A549 (cell line): Measurements from ENCODE around the gene MEIOC. TPM values are rescaled to one million over a fixed set of nuclear protein-coding genes. Genes with fewer than 3 reads are reported as not detected.

Source experiments
- ATAC-seq, 2 experiments: fragments of 200-7000 bp in 1 of 2; fragments of >200 bp in 1 of 2; cut with Nextera tagmentation in 1 of 2; cut with Tn5 transposase in 1 of 2; 3 replicates each; pipeline versions ENCODE4 v1.8.0 to v1.9.1; 2018 to 2020; ENCODE audit warnings: mild to moderate bottlenecking in 1 of 2, moderate library complexity in 1 of 2
- CTCF ChIA-PET: fragments of 300-600 bp; sonication (Branson Sonifier 250); formaldehyde crosslinking; extraction: SDS; loops from one replicate; lab custom pipeline; 2021; ENCODE audit warnings: antibody characterized with exemption, inconsistent platforms; lab: Yijun Ruan, JAX
- POLR2A ChIA-PET: fragments of 350-600 bp; formaldehyde crosslinking; extraction: SDS; loops from one replicate; lab custom pipeline; 2021; ENCODE audit warnings: antibody characterized with exemption, inconsistent platforms; lab: Yijun Ruan, JAX
- DNase-seq, 2 experiments: peaks; one replicate each; pipeline versions ENCODE4 v3.0.0 to v3.0.0-alpha.2; 2011 to 2016; ENCODE audit warnings: low read depth in 1 of 2, low spot score in 1 of 2
- FAIRE-seq: peaks from 2 replicates; lab custom pipeline; 2011; peaks lifted over from hg19 to GRCh38; lab: Jason Lieb, UNC
- H3K27ac ChIP-seq, 2 experiments: fragments of >200 bp; sonication (Bioruptor Twin); formaldehyde crosslinking; 3 replicates each; pipeline ENCODE4 v1.5.1; 2016 to 2017
- H3K4me1 ChIP-seq: fragments of >200 bp; sonication (Bioruptor Twin); formaldehyde crosslinking; 3 replicates; pipeline ENCODE4 v1.6.1; 2016
- H3K4me2 ChIP-seq: fragments of >200 bp; sonication (Bioruptor Twin); formaldehyde crosslinking; 3 replicates; pipeline ENCODE4 v1.6.1; 2016
- H3K4me3 ChIP-seq: fragments of >200 bp; sonication (Bioruptor Twin); formaldehyde crosslinking; 3 replicates; pipeline ENCODE4 v1.5.1; 2016
- H3K9me3 ChIP-seq: fragments of >200 bp; sonication (Bioruptor Twin); formaldehyde crosslinking; 3 replicates; pipeline ENCODE4 v1.6.1; 2016
- BHLHE40 ChIP-seq: IDR thresholded peaks from 2 replicates; pipeline ENCODE4 v1.6.1; 2012; ENCODE audit warnings: low read depth, low read length, inconsistent platforms
- CBX2 ChIP-seq: fragments of 200-600 bp; sonication (generic); IDR thresholded peaks from 2 replicates; pipeline ENCODE4 v1.6.1; 2016; ENCODE audit warnings: low read depth, mild to moderate bottlenecking, borderline replicate concordance
- EHMT2 ChIP-seq: fragments of 200-600 bp; sonication (generic); IDR thresholded peaks from 2 replicates; pipeline ENCODE4 v1.6.1; 2016; ENCODE audit warnings: antibody characterized with exemption, low read depth, mild to moderate bottlenecking, moderate library complexity
- ESRRA ChIP-seq: fragments of 150-350 bp; IDR thresholded peaks from 2 replicates; pipeline ENCODE4 v1.6.1; 2014; ENCODE audit warnings: mild to moderate bottlenecking, low read length, borderline replicate concordance
- FOSB ChIP-seq: fragments of 250-450 bp; sonication (Bioruptor Pico); IDR thresholded peaks from 2 replicates; pipeline ENCODE4 v1.5.0; 2020; ENCODE audit warnings: mild to moderate bottlenecking, moderate library complexity
- FOXS1 ChIP-seq: fragments of 250-450 bp; sonication (Bioruptor Pico); IDR thresholded peaks from 2 replicates; pipeline ENCODE4 v1.5.0; 2020; ENCODE audit warnings: mild to moderate bottlenecking, moderate library complexity
- HDAC2 ChIP-seq: fragments of 200-600 bp; sonication (generic); IDR thresholded peaks from 2 replicates; pipeline ENCODE4 v1.6.1; 2016
- HOXA7 ChIP-seq: fragments of 250-450 bp; sonication (Bioruptor Pico); IDR thresholded peaks from 2 replicates; pipeline ENCODE4 v1.5.0; 2020; ENCODE audit warnings: mild to moderate bottlenecking, moderate library complexity
- MAFK ChIP-seq: fragments of 450-650 bp; IDR thresholded peaks from 2 replicates; pipeline ENCODE4 v1.6.1; 2014; ENCODE audit not compliant: partially characterized antibody
- MYC ChIP-seq: IDR thresholded peaks from 2 replicates; pipeline ENCODE4 v1.6.1; 2012; ENCODE audit warnings: mild to moderate bottlenecking, inconsistent platforms, low read length, improper control_type of control experiment, borderline replicate concordance
- NFE2L2 ChIP-seq: fragments of 150-350 bp; conservative IDR thresholded peaks from 2 replicates; pipeline ENCODE4 v1.6.1; 2014; ENCODE audit warnings: low read length
- NPAS2 ChIP-seq: fragments of 250-450 bp; sonication (Bioruptor Pico); IDR thresholded peaks from 2 replicates; pipeline ENCODE4 v1.8.0; 2022; ENCODE audit warnings: mild to moderate bottlenecking, moderate library complexity, borderline replicate concordance
- PHF8 ChIP-seq: fragments of 200-600 bp; sonication (generic); IDR thresholded peaks from 2 replicates; pipeline ENCODE4 v1.6.1; 2016; ENCODE audit warnings: low read depth, mild to moderate bottlenecking, antibody characterized with exemption, moderate library complexity, borderline replicate concordance
- POLR2A ChIP-seq: IDR thresholded peaks from 2 replicates; pipeline ENCODE4 v1.6.1; 2012; ENCODE audit warnings: mild to moderate bottlenecking, low read length
- POLR2AphosphoS2 ChIP-seq: conservative IDR thresholded peaks from 2 replicates; pipeline ENCODE4 v1.6.1; 2012; ENCODE audit warnings: low read length, improper control_type of control experiment, inconsistent platforms
- RAD21 ChIP-seq, 2 experiments: fragments of >200 bp in 1 of 2; sonication (Bioruptor Twin) in 1 of 2; formaldehyde crosslinking in 1 of 2; IDR thresholded peaks in 1 of 2; conservative IDR thresholded peaks in 1 of 2; 2 replicates in 1 of 2; 3 replicates in 1 of 2; pipeline ENCODE4 v1.6.1; 2012 to 2018; ENCODE audit warnings: inconsistent platforms in 1 of 2
- RARB ChIP-seq: fragments of 250-450 bp; sonication (Bioruptor Pico); IDR thresholded peaks from 2 replicates; pipeline ENCODE4 v1.8.0; 2021; ENCODE audit warnings: mild to moderate bottlenecking, moderate library complexity
- RCOR1 ChIP-seq: fragments of 150-350 bp; IDR thresholded peaks from 2 replicates; pipeline ENCODE4 v1.6.1; 2014; ENCODE audit warnings: antibody characterized with exemption, low read length, low read depth
- RFX5 ChIP-seq: fragments of 450-650 bp; IDR thresholded peaks from 2 replicates; pipeline ENCODE4 v1.7.1; 2014; ENCODE audit warnings: antibody characterized with exemption, mild to moderate bottlenecking, moderate library complexity
- SMC3 ChIP-seq: fragments of >200 bp; sonication (Bioruptor Twin); formaldehyde crosslinking; IDR thresholded peaks from 3 replicates; pipeline ENCODE4 v1.6.1; 2018; ENCODE audit warnings: inconsistent platforms
- SREBF2 ChIP-seq: fragments of 450-650 bp; IDR thresholded peaks from 2 replicates; pipeline ENCODE4 v1.6.1; 2014; ENCODE audit warnings: mild to moderate bottlenecking, moderate library complexity
- ZC3H11A ChIP-seq: fragments of 450-650 bp; IDR thresholded peaks from 2 replicates; pipeline ENCODE4 v1.6.1; 2014; ENCODE audit warnings: antibody characterized with exemption, mild to moderate bottlenecking
- WGBS: methylation state at CpG from one replicate; pipeline ENCODE4 v1.1.6; 2017; ENCODE audit errors: missing lambda C conversion rate; 5-methylcytosine and 5-hydroxymethylcytosine counted together
- polyA minus RNA-seq: library from RNA; depleted of rRNA, polyadenylated mRNA; stranded (reverse); fragments of >200 nt; gene quantifications from 2 replicates; pipeline ENCODE4 v1.2.3, GENCODE V29; 2011; rRNA and poly(A)+ RNA removed
- polyA plus RNA-seq, 4 experiments: library from polyadenylated mRNA; depleted of rRNA in 3 of 4; stranded (reverse); fragments of >200 nt; fragmentation: RNase III in 1 of 4; extraction: RNeasy Plus Mini Kit Qiagen cat#74134 plus additional on column Dnase treatment in 1 of 4; gene quantifications; 2 replicates in 3 of 4; 3 replicates in 1 of 4; pipeline ENCODE4 v1.2.3, GENCODE V29; 2011 to 2017
- TF ChIP-seq, protein P1 (sequence below): IDR thresholded peaks from 2 replicates; pipeline ENCODE4 v1.6.1; 2012; ENCODE audit warnings: low read depth, borderline replicate concordance
- TF ChIP-seq, protein P2 (sequence below): fragments of >200 bp; sonication (Bioruptor Twin); formaldehyde crosslinking; IDR thresholded peaks from 3 replicates; pipeline ENCODE4 v1.5.1; 2016
- TF ChIP-seq, protein P3 (sequence below): IDR thresholded peaks from 2 replicates; pipeline ENCODE4 v1.6.1; 2012
- TF ChIP-seq, protein P4 (sequence below): fragments of 450-650 bp; IDR thresholded peaks from 2 replicates; pipeline ENCODE4 v1.6.1; 2014; ENCODE audit warnings: antibody characterized with exemption
- TF ChIP-seq, protein P5 (sequence below): fragments of 250-450 bp; sonication (Bioruptor Pico); IDR thresholded peaks from 2 replicates; pipeline ENCODE4 v1.5.0; 2020; ENCODE audit warnings: low read depth, mild to moderate bottlenecking, moderate library complexity

The MEIOC gene
- polyA plus RNA-seq (2011; rRNA removed) (18.0 and 18.2 TPM in 2 replicates), polyA plus RNA-seq (2017; fragmentation: RNase III; extraction: RNeasy Plus Mini Kit Qiagen cat#74134 plus additional on column Dnase treatment) (5.9 to 7.2 TPM (median 6.9 TPM) in 3 replicates), polyA minus RNA-seq (2.8 and 8.5 TPM in 2 replicates)
- polyA plus RNA-seq (2012; cell fraction: cytosol; rRNA removed): 3.3 and 4.1 TPM in 2 replicates
- polyA plus RNA-seq (2012; cell fraction: nucleus; rRNA removed): 1.3 and 3.1 TPM in 2 replicates

DNA sequence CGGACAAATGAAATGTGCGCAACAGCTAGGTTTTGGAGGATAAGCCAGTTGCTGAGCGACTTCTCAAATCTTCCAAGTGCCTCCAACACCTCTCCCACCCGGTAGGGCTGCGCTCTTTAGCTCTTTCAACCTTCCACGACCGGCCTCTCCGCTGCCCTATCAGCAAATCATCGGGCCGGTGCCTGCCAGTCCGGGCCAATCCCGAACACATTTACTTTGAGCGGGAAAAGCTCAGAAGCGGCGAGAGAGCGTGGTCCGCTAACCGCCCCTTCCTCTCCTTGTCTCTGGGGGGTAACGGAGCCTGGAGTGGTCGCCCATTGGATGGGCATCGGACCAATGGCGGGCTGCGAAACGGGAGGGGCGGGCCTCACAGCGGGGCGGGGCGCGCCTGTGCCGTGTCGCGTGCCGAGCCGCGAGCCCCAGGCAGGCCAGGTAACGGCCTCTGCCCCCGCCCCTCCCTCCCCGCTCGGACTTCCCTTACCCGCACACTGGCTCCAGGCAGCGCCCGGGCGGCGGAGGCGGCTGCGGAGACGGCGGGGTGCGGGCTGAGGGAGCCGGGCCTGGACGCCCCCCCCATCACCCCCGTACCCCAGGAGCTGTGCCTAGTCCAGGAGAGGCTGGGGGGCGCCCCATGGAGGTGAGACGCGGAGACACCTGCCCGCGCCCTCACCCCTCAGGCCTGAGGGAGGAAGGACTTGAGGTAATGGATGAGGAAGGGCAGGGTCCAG, at the start of gene MEIOC:
MEIOC (plus strand) TSS at position 486 of the 728 bp plus-strand sequence; CDS start at position 632, 146 bp downstream.
- WGBS: 7% methylated on average over 20 of the region's 57 CpGs
- Histone ChIP-seq H3K27ac (peak within 1 kb of the TSS; percentile 71 to 89), H3K4me1 (0 out of 3 replicates have a peak, but pooled peaks cover 4% of the 10 kb centered on the region), H3K9me3 (no peaks in the 10 kb centered on the region), H3K4me2 (peak within 1 kb of the TSS; percentile 83), H3K4me3 (peak within 1 kb of the TSS; percentile 58)
- DNase-seq: peak; percentile 95 to 97
- TF ChIP-seq POLR2AphosphoS2 (no peak), SMC3 (no peak), ESRRA (no peak), RCOR1 (no peak), NPAS2 (CRISPR knock-in tag) (no peak), RAD21 (conservative IDR thresholded peaks at IDR 0.05 in 1 of 2, IDR thresholded peaks at IDR 0.05 in 1 of 2) (peak in 1 of 2 experiments; percentile 19; a peak in 1 of 5 replicates), PHF8 (peak; percentile 66), CBX2 (no peak), POLR2A (no peak; the same call in 1 of the 2 replicates), BHLHE40 (peak; percentile 79), FOSB (no peak), MYC (no peak), NFE2L2 (no peak), RARB (CRISPR knock-in tag) (no peak), MAFK (peak; percentile 66), HDAC2 (no peak), FOXS1 (CRISPR knock-in tag) (no peak), EHMT2 (no peak), SREBF2 (no peak), RFX5 (peak; percentile 70), HOXA7 (CRISPR knock-in tag) (no peak), ZC3H11A (no peak)
- TF ChIP-seq, protein P1, sequence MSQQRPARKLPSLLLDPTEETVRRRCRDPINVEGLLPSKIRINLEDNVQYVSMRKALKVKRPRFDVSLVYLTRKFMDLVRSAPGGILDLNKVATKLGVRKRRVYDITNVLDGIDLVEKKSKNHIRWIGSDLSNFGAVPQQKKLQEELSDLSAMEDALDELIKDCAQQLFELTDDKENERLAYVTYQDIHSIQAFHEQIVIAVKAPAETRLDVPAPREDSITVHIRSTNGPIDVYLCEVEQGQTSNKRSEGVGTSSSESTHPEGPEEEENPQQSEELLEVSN: peak; percentile 100
- TF ChIP-seq, protein P2, sequence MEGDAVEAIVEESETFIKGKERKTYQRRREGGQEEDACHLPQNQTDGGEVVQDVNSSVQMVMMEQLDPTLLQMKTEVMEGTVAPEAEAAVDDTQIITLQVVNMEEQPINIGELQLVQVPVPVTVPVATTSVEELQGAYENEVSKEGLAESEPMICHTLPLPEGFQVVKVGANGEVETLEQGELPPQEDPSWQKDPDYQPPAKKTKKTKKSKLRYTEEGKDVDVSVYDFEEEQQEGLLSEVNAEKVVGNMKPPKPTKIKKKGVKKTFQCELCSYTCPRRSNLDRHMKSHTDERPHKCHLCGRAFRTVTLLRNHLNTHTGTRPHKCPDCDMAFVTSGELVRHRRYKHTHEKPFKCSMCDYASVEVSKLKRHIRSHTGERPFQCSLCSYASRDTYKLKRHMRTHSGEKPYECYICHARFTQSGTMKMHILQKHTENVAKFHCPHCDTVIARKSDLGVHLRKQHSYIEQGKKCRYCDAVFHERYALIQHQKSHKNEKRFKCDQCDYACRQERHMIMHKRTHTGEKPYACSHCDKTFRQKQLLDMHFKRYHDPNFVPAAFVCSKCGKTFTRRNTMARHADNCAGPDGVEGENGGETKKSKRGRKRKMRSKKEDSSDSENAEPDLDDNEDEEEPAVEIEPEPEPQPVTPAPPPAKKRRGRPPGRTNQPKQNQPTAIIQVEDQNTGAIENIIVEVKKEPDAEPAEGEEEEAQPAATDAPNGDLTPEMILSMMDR: peak; percentile 46
- TF ChIP-seq, protein P3, sequence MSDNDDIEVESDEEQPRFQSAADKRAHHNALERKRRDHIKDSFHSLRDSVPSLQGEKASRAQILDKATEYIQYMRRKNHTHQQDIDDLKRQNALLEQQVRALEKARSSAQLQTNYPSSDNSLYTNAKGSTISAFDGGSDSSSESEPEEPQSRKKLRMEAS: peak; percentile 100
- TF ChIP-seq, protein P4, sequence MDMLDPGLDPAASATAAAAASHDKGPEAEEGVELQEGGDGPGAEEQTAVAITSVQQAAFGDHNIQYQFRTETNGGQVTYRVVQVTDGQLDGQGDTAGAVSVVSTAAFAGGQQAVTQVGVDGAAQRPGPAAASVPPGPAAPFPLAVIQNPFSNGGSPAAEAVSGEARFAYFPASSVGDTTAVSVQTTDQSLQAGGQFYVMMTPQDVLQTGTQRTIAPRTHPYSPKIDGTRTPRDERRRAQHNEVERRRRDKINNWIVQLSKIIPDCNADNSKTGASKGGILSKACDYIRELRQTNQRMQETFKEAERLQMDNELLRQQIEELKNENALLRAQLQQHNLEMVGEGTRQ: peak; percentile 16; the same call in 1 of the 2 replicates
- TF ChIP-seq, protein P5, sequence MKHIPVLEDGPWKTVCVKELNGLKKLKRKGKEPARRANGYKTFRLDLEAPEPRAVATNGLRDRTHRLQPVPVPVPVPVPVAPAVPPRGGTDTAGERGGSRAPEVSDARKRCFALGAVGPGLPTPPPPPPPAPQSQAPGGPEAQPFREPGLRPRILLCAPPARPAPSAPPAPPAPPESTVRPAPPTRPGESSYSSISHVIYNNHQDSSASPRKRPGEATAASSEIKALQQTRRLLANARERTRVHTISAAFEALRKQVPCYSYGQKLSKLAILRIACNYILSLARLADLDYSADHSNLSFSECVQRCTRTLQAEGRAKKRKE: no peak
- peak; percentile 97 for ATAC-seq
- peak; percentile 95 for FAIRE-seq
- POLR2A ChIA-PET: interaction anchor here (0.6 to 1.3 kb wide), 6 partner anchors 14 to 152 kb away, joined by 3 to 7 read pairs (median 3); partner anchors contain the start of genes FZD2 and GPATCH8
- CTCF ChIA-PET: interaction anchor here (0.6 to 4.5 kb wide), 22 partner anchors 11 to 487 kb away, joined by 3 to 37 read pairs (median 4); no protein-coding TSS in a partner anchor
